GM10266 (cell line): ENCODE data around the gene TTF2.
"Not testable (repeated sequence)": the region's sequence is repeated elsewhere in the genome, so short reads cannot be mapped to it uniquely, and the experiment has no call there.

Experiments
- DNase-seq: peaks from one replicate; pipeline ENCODE4 v3.0.0; 2012; ENCODE audit errors: extremely low spot score
- TF ChIP-seq, protein P1 (sequence below): IDR thresholded peaks from 2 replicates; pipeline ENCODE4 v1.5.1; 2012; ENCODE audit warnings: mild to moderate bottlenecking, low read depth; ENCODE audit not compliant: control insufficient read depth, insufficient read depth; ENCODE audit errors: missing control alignments

TTF2 gene

DNA sequence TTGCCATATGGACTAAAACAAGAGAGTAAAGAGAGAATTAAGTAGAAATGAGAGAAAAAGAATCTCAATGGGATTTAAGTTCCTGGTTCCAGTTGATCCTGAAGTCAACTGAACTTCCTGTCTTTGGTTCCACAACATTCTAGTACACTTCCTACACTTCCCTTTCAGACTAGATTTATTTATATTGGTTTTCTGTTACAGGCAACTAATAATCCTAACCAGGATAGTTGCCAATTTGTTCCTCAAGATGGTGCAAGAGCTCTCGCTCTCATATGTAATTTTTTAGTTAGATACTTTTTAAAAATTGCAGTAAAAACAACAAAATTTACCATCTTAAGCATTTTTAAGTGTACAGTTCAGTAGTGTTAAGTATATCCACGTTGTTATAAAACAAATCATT lies 90.2 kb downstream of the TTF2 start:
- no peak for DNase-seq
- TF ChIP-seq, protein P1, sequence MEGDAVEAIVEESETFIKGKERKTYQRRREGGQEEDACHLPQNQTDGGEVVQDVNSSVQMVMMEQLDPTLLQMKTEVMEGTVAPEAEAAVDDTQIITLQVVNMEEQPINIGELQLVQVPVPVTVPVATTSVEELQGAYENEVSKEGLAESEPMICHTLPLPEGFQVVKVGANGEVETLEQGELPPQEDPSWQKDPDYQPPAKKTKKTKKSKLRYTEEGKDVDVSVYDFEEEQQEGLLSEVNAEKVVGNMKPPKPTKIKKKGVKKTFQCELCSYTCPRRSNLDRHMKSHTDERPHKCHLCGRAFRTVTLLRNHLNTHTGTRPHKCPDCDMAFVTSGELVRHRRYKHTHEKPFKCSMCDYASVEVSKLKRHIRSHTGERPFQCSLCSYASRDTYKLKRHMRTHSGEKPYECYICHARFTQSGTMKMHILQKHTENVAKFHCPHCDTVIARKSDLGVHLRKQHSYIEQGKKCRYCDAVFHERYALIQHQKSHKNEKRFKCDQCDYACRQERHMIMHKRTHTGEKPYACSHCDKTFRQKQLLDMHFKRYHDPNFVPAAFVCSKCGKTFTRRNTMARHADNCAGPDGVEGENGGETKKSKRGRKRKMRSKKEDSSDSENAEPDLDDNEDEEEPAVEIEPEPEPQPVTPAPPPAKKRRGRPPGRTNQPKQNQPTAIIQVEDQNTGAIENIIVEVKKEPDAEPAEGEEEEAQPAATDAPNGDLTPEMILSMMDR = no peak

DNA sequence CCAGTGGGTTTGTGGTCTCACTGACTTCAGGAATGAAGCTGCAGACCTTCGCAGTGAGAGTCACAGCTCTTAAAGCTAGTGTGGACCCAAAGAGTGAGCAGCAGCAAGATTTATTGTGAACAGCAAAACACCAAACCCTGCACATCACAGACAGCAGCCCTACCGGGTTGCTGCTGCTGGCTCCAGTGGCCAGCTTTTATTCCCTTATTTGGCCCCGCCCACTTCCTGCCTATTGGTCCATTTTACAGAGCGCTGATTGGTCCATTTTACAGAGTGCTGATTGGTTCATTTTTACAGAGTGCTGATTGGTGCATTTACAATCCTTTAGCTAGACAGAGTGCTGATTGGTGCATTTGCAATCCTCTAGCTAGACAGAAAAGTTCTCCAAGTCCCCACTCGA lies 91.2 kb downstream of the TTF2 start:
- DNase-seq = not testable (repeated sequence)
